Inferior parietal cortex (tissue), 1 donor: ENCODE measurements around the gene GCLC.
"Not testable (repeated sequence)": the region's sequence is repeated elsewhere in the genome, so short reads cannot be mapped to it uniquely, and the experiment has no call there.

ENCODE experiments used
- DNase-seq: peaks from one replicate; pipeline ENCODE4 v3.0.0-alpha.2; 2016; ENCODE audit errors: extremely low spot score

Gene GCLC

DNA sequence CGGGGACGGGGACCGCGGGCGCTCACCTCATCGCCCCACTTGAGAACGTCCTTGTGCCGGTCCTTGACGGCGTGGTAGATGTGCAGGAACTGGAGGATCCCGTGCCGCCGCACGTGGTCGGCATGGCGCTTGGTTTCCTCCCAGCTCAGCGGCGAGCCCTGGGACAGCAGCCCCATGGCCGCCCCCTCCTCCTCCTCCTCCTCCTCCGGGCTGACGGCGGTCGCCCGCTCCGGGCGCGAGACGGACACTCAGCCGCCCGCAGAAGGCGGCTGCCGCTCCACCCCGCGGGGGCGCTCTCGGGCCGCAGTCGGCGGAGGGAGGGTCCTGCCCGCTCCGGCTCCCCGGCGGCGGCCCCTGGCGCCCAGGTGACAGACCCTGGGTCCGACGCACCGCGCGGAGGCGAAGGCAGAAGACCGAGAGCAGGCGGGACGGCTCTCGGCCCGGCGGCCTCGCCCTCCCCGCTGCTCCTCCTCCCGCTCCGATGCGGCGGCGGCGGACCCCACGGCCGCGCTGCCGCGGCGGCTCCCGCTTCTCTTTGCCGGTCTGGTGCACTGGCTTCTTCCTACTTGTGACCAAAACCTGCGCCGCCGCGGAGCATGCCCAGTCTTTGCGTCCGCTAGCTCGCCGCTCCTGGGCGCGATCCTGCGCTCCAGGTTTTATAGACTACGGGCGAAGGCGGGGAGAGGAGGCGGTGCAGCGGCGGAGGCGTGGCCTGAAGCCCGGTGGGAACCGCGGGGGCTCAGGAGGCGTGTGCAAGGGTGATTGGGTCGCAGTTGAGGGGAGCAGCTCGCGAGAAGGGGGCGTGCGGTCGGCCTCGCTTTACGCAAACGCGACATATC is at the start of gene GCLC:
GCLC (minus strand) TSS at position 632 of the 839 bp plus-strand sequence; CDS start at position 176, 456 bp downstream.
- peak; percentile 95 for DNase-seq

DNA sequence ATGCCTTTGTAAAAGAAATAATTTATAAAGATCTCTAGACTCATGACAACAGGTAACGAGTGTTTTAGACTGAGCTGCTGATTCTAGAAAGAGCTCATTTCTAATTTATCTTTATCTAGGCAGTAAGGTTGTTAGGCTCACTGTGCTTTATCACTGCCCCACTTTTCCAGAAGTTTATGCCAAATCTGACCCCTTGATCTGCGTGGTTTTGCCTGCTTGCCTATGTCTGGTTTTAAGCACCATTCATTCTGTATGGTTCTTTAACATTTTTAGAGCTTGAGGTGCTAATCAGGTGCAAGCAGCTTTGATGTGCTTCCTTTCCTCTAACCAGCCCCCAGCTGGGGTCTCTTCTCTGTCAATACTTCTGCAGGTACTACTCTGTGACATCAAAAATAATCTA is 49.7 kb upstream of the GCLC start:
- DNase-seq = no peak

DNA sequence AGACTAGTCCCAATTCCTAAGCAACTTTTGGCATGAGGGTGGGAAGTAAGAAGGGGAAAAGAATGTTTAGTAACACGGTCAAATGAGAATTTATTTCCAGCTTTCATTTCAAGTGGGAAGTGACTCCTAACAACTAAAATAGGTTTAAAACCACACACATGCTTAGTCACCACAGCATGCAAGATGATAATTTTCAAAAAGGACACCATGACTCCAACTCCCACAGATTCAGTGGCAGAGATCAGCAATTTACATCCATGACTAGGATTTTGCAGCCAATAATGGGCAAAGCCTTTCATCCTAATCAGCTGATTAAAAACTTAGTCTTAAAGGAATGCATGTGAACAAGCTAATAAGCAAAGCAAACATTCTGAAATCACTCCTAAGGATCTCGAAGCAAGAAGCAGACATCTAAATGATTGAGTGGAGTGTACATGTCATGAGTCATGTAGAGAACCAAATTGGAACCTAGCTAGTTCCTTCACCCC is 48.1 kb upstream of the GCLC start:
- peak; percentile 30 for DNase-seq

DNA sequence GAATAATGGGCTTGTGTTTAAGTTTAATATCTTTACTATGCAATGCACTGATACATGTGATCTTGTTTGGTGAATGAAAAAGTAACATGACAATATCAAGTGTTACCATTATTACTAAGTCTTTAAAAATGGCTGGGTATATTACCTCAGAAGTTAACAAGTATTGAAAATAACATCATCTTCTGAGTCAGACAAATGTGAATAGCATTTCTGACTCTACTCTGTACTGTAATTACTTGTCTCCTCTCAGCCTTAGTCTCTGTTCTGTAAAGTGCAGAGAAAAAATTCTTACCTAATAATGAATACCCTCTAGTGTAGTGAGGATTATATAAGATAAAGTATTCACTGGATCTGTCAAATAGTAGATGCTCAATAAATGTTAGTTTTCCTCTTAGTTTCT is 47.0 kb upstream of the GCLC start:
- DNase-seq = no peak

DNA sequence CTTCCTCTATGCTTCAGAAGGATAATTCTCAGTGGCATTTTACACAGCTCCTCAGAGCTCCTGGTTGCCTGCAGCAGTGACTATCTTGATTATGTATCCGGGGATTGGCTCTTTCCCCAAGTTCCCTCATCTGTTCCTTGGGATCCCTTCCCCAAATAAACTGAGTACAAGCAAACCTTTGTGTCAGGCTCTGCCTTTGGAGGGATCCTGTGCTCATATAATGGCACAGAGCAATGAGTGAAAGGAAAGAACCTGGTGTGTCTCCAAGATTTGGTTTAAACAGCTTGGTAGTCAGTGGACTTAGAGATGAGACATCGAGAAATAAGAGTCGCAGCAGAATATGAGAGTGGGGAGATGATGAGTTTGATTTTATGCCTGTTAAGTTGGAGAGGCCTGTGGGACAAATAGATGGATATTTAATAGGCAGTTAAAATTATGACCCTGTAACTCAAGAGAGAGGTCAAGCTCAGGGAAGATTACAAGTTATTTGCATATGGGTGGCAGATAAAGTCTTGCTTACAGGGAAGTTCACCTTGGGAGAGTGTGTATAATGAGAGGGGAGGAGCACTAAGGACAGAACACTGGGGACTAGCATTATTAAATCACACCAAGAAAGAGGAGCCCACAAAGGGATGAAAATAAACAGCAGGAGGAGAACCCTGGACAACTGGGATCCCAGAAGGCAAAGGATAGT is 44.1 kb upstream of the GCLC start:
- peak; percentile 13 for DNase-seq

DNA sequence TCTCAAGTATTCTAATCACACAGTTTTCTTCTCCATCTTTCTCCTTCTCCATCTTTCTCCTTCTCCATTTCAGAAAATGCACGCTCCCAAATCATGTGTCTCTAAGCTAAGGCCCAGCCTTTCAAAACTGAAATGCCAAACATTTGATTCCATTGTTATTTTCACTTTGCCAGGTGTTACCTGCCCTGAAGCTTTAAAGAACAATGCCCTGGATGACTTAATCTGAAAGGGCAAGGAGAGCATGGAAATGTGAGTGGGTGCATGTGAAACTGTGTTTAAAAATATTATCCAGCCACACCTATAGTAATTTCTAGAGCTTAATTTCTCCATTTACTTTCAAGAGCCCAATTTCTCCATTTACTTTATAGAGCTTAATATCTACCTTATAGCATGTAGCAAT is 42.4 kb upstream of the GCLC start:
- DNase-seq = no peak

DNA sequence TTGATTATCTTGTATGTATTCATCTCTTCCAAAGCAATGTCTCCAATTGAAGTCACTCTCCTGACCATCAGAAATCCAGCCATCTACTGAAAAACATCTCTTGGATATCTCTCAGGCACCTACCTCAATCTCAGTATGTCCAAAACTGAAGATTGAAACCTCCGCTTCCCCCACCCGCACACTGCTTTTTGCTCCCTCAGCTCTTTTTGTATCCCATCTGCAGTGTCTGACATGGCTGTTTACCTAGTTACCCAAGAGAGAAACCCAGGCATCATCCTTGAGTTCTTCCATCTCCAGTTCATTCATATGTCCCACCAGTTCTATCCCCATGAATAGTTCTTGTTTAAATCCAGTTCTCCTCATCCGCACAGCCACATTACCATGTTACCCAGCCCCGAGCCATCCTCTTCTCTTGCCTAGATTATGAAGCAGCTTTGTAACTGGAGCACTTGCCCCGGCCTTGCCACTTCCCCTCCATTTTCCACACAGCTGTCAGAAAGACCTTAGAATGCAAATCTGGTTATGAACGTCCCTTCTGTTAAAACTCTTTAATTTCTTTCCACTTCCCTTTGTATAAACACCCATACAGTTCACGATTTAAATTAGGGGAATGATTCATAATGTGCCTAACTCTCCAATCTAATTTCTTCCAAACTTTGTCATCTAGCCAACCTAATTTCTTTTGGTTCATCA is 40.5 kb upstream of the GCLC start:
- no peak for DNase-seq

DNA sequence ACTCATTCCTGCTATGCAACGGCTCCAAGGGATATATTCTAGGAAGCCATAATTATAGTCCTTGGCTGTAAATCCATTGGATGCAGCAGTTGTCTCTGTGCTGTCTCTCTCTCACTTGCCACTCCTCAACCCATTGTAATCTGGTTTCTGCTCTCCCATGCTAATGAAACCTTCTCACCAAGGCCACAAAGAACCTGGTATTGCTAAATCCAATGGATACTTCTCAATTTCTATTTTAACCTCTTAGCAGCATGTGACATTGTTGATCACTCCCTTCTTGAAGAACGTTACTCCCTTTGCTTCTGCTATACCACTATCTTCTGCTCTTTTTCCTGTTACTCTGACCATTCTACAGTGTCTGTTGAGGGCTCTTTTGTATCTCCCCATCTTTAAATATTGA is 39.8 kb upstream of the GCLC start:
- no peak for DNase-seq

DNA sequence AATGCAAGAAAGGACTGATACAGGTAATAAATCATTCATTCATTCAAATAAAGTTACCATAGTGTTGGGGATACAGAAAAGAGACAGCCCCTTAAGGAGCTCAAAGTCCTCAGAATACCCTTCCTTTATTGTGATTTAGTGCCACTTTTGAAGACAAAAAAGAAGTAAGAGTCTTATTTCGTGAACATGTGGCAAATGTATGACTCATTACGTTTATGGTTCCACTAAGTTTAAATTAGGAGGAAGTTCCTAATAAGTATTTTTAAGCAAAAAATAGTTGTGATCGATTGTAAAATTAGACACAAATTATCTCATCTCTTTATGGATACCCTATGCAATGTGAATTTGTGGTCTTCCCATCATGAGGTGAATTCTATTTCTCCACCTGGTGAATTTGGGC is 38.5 kb upstream of the GCLC start:
- DNase-seq = no peak

DNA sequence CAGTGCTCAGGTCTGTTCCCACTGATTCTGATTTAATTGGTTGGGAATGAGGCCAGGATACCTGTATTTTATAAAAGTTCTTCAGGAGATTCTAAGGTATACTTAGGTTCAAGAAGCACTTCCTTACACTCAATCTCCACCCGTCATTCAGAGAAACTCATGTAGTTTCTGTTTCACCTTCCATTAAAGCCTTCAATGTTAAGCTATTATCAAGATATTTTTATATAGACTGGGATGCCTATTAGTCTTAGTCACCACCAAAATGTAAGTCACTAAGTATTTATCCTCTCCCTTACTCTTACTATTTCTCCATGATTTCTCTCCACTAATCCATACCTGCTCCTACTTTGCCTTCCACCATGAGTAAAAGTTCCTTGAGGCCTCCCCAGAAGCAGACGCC is 38.1 kb upstream of the GCLC start:
- DNase-seq = no peak

DNA sequence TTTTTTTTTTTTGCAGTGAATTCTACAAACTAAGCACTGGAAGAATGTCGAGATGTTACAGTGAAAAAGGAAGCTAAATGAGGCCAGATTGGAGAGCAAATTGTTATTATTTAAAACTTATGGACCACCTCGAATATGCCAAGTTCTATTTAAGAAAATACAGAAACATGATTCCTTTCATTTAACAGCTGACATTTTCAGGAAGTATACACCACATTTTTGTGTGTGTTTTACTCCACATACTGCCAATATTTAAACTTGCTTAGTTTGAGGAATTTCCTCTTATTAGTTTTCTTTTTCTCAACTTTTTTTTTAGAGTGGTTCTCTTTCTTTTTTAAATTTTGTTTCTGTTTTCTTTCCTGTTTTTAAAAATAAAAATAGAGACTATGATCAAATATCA is 37.0 kb upstream of the GCLC start:
- no peak for DNase-seq

DNA sequence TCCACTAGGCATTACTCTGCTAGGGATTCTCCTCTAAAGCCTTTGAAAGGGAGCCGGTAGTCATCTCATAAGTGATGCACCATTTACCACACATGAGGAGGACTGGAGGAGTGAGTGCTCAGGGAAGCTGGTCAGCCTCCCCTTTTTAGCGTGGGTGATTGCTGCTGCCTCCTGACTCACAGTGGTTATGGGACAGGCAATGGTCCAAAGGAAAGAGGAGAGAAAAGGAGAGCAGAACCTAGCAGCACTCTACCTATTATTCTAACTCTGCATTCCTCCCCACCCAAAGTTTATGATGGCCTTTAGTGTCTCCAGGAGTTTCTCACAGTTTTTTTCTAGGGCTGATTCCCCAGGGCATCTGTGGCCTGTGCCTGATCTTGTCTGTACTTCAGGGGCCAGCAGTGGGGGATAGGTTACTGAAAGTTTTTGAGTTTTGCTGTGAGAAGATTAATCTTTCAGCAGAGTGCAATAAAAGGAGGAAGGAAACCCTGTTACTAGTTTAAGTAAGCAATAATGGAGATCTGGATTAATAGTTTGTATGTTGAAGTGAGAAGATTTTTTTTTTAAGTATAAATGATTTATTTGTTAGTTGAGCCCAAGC is 36.4 kb upstream of the GCLC start:
- no peak for DNase-seq

DNA sequence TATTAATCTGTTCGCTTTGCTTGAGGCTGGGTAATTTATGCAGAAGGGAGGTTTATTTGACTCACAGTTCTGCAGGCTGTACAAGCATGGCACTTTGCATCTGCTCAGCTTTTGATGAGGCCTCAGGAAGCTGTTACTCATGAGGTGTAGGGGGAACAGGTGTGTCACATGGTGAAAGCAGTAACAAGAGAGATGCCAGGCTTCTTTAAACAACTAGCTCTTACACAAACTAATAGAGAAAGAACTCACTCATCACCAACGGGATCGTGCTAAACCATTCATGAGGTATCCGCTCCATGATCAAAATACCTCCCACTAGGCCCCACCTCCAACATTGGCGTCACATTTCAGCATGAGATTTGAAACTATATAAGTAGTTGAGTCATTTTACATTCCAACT is 34.4 kb upstream of the GCLC start:
- no peak for DNase-seq

DNA sequence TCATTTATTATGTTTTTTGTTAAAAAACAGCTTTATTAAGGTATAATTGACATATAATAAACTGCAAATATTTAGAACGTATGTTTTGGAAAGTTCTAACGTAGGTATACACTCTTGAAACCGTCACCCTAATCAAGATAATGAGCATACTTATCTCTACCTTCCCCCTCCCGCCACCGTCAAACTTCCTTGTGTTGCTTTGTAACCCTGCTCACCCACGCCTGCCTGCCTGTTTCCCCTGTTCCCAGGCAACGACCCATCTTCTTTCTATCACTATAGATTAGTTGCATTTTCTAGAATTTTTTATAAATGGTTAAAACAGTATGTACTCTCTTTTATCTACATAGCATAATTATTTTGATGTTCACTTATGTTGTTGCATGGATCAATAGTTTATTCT is 33.5 kb upstream of the GCLC start:
- no peak for DNase-seq

DNA sequence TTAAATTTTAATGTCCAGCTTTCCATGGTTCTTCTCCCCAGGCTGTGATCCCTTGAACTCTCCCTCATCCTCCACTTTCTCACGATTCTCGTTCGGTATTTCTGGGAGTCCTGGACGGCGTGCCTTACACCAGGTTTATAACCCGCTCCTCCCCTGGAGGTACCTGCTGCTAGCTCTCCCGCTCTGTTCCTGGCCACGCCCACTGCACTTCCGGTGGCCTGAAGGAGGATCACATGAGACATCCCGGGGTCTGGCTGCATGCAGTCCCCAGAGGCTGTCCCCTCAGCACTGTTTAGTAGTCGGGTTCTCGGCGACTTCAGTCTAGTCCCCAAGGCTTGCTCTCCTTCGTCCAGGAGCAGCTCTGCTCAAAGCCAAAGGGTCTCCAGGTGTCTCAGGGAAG is 28.4 kb upstream of the GCLC start:
- DNase-seq = no peak

DNA sequence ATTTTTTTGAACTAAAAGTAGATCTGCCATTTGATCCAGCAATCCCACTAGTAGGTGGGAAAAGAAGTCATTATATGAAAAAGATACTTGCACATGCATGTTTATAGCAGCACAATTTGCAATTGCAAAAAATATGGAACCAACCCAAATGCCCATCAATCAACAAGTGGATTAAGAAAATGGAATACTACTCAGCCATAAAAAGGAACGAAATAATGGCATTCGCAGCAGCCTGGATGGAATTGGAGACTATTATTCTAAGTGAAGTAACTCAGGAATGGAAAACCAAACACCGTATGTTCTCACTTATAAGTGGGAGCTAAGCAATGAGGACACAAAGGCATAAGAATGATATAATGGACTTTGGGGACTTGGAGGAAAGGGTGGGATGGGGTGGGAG is 27.5 kb upstream of the GCLC start:
- not testable (repeated sequence) for DNase-seq

DNA sequence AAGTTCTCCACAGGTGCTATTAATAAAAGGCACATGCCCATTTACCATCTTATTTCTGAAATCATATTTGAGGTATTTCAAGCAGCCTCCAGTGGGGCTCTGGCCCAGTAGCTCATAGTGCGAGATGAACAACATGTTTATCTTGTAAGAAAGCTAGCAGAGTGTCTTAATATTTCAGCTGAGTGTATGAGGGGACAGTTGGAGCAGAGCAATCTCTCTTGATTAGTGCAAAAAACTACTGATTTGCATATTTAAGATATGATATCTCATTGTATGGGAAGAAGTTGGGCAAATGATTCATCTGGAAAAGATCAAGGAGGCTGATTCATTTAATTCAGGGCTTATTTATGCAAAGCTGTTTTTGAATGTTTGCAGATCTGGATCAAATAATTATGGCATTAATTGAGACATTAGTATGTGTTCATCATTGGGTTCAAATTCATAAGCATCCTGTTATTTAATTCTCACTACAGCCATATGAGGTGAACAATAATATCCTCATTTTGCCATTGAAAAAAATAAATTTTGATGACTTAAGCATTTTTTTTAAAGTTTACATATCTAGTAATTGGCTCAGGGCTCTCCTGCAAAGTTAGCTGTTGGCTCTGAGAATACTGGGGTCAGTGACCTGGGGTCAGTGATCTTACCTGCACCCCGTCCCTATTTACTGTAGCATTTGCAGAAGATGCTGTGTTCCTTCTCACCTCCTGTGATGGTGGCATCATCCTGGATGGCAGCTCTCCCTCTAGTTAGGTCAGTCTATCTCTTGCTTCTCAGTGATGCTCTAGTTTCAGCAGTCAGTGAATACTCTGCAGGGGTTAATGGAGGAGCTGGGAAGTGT is 24.1 kb upstream of the GCLC start:
- no peak for DNase-seq

DNA sequence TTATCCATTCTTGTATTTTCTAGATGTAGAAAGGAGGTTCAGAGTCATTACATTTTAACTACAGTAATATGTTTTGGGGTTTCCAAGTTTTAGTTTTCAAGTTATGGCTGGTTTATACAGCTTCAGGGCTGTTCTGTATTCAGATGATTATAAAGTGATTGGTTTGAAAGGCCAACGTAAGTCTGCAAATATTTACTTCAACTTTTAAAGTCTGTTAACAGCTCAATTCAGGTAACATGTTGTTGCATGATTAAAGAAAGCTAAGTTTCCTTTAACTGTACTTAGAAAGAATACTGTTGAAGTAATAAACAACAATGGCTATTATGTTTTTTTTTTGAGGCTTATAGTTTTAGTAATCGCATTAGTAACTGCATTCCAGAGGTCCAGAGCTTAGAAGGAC is 22.8 kb upstream of the GCLC start:
- no peak for DNase-seq

DNA sequence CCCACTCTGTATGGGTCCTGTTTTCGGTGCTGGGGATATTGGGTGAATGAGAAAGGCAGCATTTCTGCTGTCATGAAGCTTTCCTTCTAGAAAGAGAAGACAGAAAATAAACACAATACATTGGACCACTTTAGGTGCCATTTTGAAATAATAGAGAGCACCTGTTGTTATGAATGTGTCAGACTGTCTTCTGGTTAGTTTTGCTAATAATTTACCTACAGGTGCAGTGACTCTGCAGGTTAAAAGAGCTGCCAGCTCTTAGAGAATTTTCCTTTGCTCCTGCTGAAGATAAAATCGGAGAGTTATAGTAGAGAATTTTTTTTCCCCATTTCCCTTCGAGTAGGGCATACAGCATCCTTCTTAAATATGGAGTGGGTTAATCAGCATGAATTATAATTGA is 21.9 kb upstream of the GCLC start:
- no peak for DNase-seq

DNA sequence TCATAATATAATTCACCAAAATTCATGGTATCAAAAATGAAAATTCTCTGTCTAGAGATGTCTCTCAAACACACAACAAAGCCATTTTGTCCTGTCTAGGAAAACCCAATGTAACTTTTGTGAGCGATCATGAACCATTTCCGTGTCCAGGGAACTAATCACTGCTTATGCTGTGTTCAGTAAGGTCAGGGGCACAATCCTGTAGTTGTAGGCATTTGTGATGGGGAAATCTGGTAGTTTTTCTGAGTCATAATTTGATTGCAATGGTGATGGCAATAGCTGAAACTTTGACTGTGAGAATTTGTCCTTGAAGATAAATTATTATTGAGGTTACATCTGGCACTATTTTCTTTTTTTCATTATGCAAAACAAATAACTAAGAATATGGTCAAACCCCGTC is 21.0 kb upstream of the GCLC start:
- DNase-seq = no peak

DNA sequence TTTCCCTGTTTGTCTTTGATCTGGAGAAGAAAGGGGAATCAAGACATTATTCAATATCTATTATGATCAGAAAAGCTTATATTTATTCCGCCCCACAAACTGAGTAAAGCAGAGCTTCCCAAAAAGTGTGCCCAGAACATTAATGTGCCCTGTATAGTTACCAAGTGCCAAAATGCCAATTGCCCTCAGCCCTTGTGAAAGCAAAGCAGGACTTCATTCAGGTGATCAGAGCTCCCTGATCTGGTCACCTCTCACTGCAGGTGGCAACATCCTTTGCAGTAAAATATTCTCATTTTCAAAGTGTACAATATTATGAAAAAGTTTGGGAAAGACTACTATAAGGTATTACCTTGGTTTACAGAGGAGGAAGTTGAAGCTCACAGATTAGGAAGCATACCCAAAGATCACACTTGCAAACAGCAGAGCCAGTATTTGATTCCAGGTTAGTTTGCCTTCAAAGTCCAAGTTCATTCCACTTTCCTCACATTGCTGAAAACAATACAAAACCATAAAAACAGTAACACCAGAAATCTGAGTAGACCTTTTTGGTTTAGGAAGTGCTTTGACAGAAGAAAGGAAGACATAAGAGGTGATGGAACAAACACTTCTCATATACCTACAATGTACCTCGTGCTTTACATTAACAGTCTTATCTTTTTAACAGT is 19.6 kb upstream of the GCLC start:
- no peak for DNase-seq
